Body of pancreas (tissue), 4 donors: ENCODE results near the gene AGAP1. TPM values are rescaled to one million over a fixed set of nuclear protein-coding genes. Genes with fewer than 3 reads are reported as not detected.
A peak's percentile ranks its signal among the peaks of the same experiment; 100 is the strongest.

ENCODE experiments used
- ATAC-seq: fragments of 150-250 bp; one replicate; pipeline ENCODE4 v1.9.1; 2016
- DNase-seq, 4 donors: peaks; one replicate each; pipeline ENCODE4 v3.0.0-alpha.2; 2019
- H3K27ac ChIP-seq, 4 donors: fragments of 200-600 bp; sonication (generic); 1 replicate in 3 of 4; 2 replicates in 1 of 4; pipeline versions ENCODE4 v1.5.1 to v1.6.1; 2016 to 2019; ENCODE audit warnings: mild to moderate bottlenecking in 1 of 4, mixed read lengths in 1 of 4, moderate library complexity in 1 of 4
- H3K27me3 ChIP-seq, 2 donors: fragments of 200-600 bp; sonication (generic); one replicate each; pipeline ENCODE4 v1.6.0; 2016; ENCODE audit warnings: mild to moderate bottlenecking in 1 of 2
- H3K36me3 ChIP-seq, 2 donors: fragments of 200-600 bp; sonication (generic); replicated peaks in 1 of 2; 2 replicates each; pipeline ENCODE4 v1.5.1; 2016; ENCODE audit warnings: low read depth in 2 of 2; ENCODE audit not compliant: insufficient read depth in 1 of 2
- H3K4me1 ChIP-seq: fragments of 200-600 bp; sonication (generic); one replicate; pipeline ENCODE4 v1.6.0; 2016
- H3K4me3 ChIP-seq, 2 donors: fragments of 200-600 bp; sonication (generic); 1 replicate in 1 of 2; 2 replicates in 1 of 2; pipeline ENCODE4 v1.5.1; 2016 to 2019
- H3K9me3 ChIP-seq, 3 donors: fragments of 200-600 bp; sonication (generic); 1 replicate in 2 of 3; 2 replicates in 1 of 3; pipeline ENCODE4 v1.5.1; 2016
- CTCF ChIP-seq, 7 experiments: fragments of 450-650 bp in 4 of 7; fragments of 200-600 bp in 3 of 7; sonication (generic) in 3 of 7; IDR thresholded peaks; one replicate each; pipeline ENCODE4 v1.5.1; 2016 to 2019; ENCODE audit warnings: antibody characterized with exemption in 7 of 7
- POLR2A ChIP-seq, 3 donors: fragments of 450-650 bp; IDR thresholded peaks; one replicate each; pipeline ENCODE4 v1.6.1; 2016; ENCODE audit warnings: antibody characterized with exemption in 3 of 3, mild to moderate bottlenecking in 2 of 3
- WGBS, 2 donors: methylation state at CpG; one replicate each; pipeline ENCODE4 v1.1.5; 2017; 5-methylcytosine and 5-hydroxymethylcytosine counted together
- intact Hi-C: fragments of 100-400 bp; cut with DNase I; formaldehyde crosslinking; loops from one replicate; pipeline ENCODE4 v1.15.1; 2023
- total RNA-seq, 2 donors: library from RNA; depleted of rRNA; stranded (reverse); fragments of >200 nt; gene quantifications; one replicate each; pipeline ENCODE4 v1.1.0, GENCODE V29; 2016

Gene AGAP1
- total RNA-seq, 2 donors from 2014 or later = 21.3 to 32.6 TPM

GRCh38 chr2:235537587-235537986, 43.7 kb downstream of the AGAP1 start:
- H3K4me1 ChIP-seq = peaks cover 46% of the 10 kb centered on the region
- no peak overlapping the region for H3K4me3 ChIP-seq
- no peak for ATAC-seq
- H3K9me3 ChIP-seq = no peaks in the 10 kb centered on the region
- DNase-seq = no peak
- H3K27ac ChIP-seq = peak overlapping the region in 1 of 4 donors; percentile 4
- 17 to 28% methylated on average over 5 of the region's 5 CpGs for WGBS, 2 donors
- H3K27me3 ChIP-seq = no peaks in the 10 kb centered on the region
- TF ChIP-seq CTCF (IDR thresholded peaks at IDR 0.05) (no peak), POLR2A (IDR thresholded peaks at IDR 0.05) (no peak)
- intact Hi-C loops = no loop called here
- H3K36me3 ChIP-seq = no peaks in the 10 kb centered on the region

- Histone ChIP-seq H3K36me3 (no peaks in the 10 kb centered on the region), H3K4me3 (no peak overlapping the region), H3K9me3 (no peaks in the 10 kb centered on the region), H3K27ac (peak overlapping the region in 1 of 4 donors; percentile 4), H3K4me1 (peaks cover 48% of the 10 kb centered on the region), H3K27me3 (no peaks in the 10 kb centered on the region)
- ATAC-seq (no peak), DNase-seq (no peak)
- 76 to 81% methylated on average over 7 of the region's 7 CpGs for WGBS, 2 donors
- no peak for TF ChIP-seq POLR2A (IDR thresholded peaks at IDR 0.05)
- no peak for TF ChIP-seq CTCF (IDR thresholded peaks at IDR 0.05)
- intact Hi-C loops = no loop called here
These were observed 44.3 kb downstream of the AGAP1 start for GRCh38 chr2:235538144-235538639.

GRCh38 chr2:235538981-235539380, 45.1 kb downstream of the AGAP1 start:
- DNase-seq (no peak), ATAC-seq (no peak)
- no peaks in the 10 kb centered on the region for H3K27me3 ChIP-seq
- TF ChIP-seq CTCF (IDR thresholded peaks at IDR 0.05) = no peak
- TF ChIP-seq POLR2A (IDR thresholded peaks at IDR 0.05) = no peak
- no peak overlapping the region for H3K27ac ChIP-seq
- no peaks in the 10 kb centered on the region for H3K36me3 ChIP-seq
- intact Hi-C loops = no loop called here
- 45 to 53% methylated on average over 5 of the region's 5 CpGs for WGBS, 2 donors
- H3K4me3 ChIP-seq = no peak overlapping the region
- H3K9me3 ChIP-seq = no peaks in the 10 kb centered on the region
- H3K4me1 ChIP-seq = peaks cover 51% of the 10 kb centered on the region

GRCh38 chr2:235539773-235540172, 45.9 kb downstream of the AGAP1 start:
- Histone ChIP-seq H3K4me1 (peaks cover 47% of the 10 kb centered on the region), H3K9me3 (no peaks in the 10 kb centered on the region), H3K36me3 (no peaks in the 10 kb centered on the region), H3K27me3 (no peaks in the 10 kb centered on the region), H3K27ac (no peak overlapping the region), H3K4me3 (no peak overlapping the region)
- intact Hi-C loops = no loop called here
- TF ChIP-seq POLR2A (IDR thresholded peaks at IDR 0.05) (no peak), CTCF (IDR thresholded peaks at IDR 0.05) (no peak)
- ATAC-seq = no peak
- WGBS, 2 donors = 76 to 95% methylated on average over 7 of the region's 7 CpGs
- DNase-seq = no peak

- no peaks in the 10 kb centered on the region for H3K9me3 ChIP-seq
- intact Hi-C loops = no loop called here
- ATAC-seq (no peak), DNase-seq (no peak)
- H3K36me3 ChIP-seq = no peaks in the 10 kb centered on the region
- peaks cover 56% of the 10 kb centered on the region for H3K4me1 ChIP-seq
- H3K4me3 ChIP-seq = no peak overlapping the region
- 59 to 63% methylated on average over 5 of the region's 5 CpGs for whole genome bisulfite sequencing, 2 donors
- no peak overlapping the region for H3K27ac ChIP-seq
- TF ChIP-seq CTCF (IDR thresholded peaks at IDR 0.05) = no peak
- no peaks in the 10 kb centered on the region for H3K27me3 ChIP-seq
These were observed 47.2 kb downstream of the AGAP1 start for GRCh38 chr2:235541016-235541415.
